Stimulated activated naive CD8-positive, alpha-beta T cell treated with anti-CD3 and anti-CD28 coated beads, Interleukin-15, amount 100 ng/mL, for 72 hours (primary cell): ENCODE results near the gene PGK2.
"Not testable (repeated sequence)": the region's sequence is repeated elsewhere in the genome, so short reads cannot be mapped to it uniquely, and the experiment has no call there.

Experiments
- ATAC-seq: fragments of 150-1000 bp; cut with Tn5 transposase; 2 replicates; pipeline ENCODE4 v1.10.0; 2021; ENCODE audit warnings: mild to moderate bottlenecking, moderate library complexity
- DNase-seq, 2 donors: peaks; one replicate each; pipeline ENCODE4 v3.0.0; 2021 to 2022
- H3K27ac Mint-ChIP-seq, 2 donors: one replicate each; pipeline ENCODE4 v1.8.0; 2022; ENCODE audit warnings: mild to moderate bottlenecking in 2 of 2, mixed read lengths in 2 of 2, moderate library complexity in 2 of 2
- H3K27me3 Mint-ChIP-seq: one replicate; pipeline ENCODE4 v1.8.0; 2022; ENCODE audit warnings: mixed read lengths
- H3K4me1 Mint-ChIP-seq: one replicate; pipeline ENCODE4 v1.8.0; 2022; ENCODE audit warnings: mild to moderate bottlenecking, mixed read lengths
- H3K4me3 Mint-ChIP-seq, 2 donors: one replicate each; pipeline ENCODE4 v1.8.0; 2022; ENCODE audit warnings: mild to moderate bottlenecking in 2 of 2, mixed read lengths in 2 of 2, moderate library complexity in 1 of 2
- H3K9me3 Mint-ChIP-seq, 2 donors: one replicate each; pipeline ENCODE4 v1.8.0; 2022; ENCODE audit warnings: mixed read lengths in 2 of 2

The PGK2 gene

DNA sequence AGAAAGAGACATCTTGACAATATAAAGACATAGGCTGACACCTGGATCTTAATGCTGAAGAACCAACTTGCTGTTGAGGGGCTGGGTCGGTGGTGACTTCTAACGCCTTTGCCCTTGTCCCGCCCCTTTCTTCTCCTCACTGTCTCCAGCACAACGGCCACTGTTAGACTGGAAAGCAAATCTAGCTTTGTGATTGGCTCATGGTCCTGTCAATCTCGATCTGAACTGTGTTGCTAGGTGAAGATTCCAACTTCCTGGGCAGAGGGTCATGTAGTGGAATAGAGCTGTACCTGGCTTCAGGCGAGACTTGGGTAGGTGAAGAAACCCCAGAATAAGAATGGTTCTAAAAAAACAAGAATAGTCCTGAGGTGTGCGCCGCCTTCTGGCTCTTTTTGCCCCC lies at the start of gene PGK2:
Gene PGK2, minus strand, starts transcription at position 110 of the 400 bp plus-strand sequence. Its CDS starts 98 bp downstream, at position 12.
- no peak within 1 kb of the TSS for H3K4me3 Mint-ChIP-seq
- H3K4me1 Mint-ChIP-seq, result no peaks in the 10 kb centered on the region
- H3K9me3 Mint-ChIP-seq, result peaks cover 0 to 10% of the 10 kb centered on the region in 2 donors
- no peak for DNase-seq
- ATAC-seq, result no peak
- H3K27me3 Mint-ChIP-seq, result no peaks in the 10 kb centered on the region
- no peak within 1 kb of the TSS for H3K27ac Mint-ChIP-seq

DNA sequence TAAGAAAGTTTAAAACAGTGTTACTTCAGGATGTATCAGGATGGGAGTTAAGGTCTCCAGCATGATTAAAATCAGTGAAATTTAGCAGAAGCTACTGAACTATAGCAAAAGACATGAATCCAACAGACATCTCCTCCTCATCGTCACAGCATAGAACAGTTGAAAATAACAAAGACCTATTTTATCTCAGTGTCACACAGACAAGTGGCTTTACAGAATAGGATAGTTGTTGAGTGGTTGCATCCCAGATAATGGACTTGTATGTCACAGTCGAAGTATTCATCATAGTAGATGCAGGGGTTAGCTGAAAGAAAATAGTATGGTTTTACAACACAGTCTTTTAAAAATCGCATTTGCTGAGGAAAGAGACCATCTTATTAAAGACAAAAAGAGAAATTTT lies 48.1 kb upstream of the PGK2 start:
- H3K9me3 Mint-ChIP-seq, result no peaks in the 10 kb centered on the region
- no peak for ATAC-seq
- DNase-seq, result no peak
- H3K27ac Mint-ChIP-seq, result no peak overlapping the region
- no peaks in the 10 kb centered on the region for H3K4me1 Mint-ChIP-seq
- no peaks in the 10 kb centered on the region for H3K27me3 Mint-ChIP-seq
- no peak overlapping the region for H3K4me3 Mint-ChIP-seq

DNA sequence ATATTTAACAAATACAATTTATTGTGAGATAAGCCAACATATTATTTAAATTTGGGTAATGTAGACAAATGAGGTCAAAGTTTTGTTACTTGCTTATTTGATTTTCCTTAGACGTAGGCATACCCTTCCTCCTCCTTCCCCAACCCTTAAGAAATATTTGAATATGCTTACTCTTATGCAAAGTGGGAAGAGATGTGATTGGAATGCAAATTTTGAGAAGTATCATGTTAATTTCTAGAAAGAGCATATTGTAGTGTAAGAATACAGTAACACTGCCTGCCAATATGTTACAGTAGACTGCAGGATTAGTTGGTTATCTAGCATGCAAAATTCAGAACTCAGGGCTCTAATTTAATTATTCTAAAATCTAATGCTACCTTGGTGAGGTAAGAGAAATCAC lies 46.3 kb upstream of the PGK2 start:
- Mint-ChIP-seq H3K27ac (no peak overlapping the region), H3K4me1 (no peaks in the 10 kb centered on the region), H3K9me3 (no peaks in the 10 kb centered on the region), H3K4me3 (no peak overlapping the region), H3K27me3 (no peaks in the 10 kb centered on the region)
- no peak for DNase-seq
- ATAC-seq, result no peak

DNA sequence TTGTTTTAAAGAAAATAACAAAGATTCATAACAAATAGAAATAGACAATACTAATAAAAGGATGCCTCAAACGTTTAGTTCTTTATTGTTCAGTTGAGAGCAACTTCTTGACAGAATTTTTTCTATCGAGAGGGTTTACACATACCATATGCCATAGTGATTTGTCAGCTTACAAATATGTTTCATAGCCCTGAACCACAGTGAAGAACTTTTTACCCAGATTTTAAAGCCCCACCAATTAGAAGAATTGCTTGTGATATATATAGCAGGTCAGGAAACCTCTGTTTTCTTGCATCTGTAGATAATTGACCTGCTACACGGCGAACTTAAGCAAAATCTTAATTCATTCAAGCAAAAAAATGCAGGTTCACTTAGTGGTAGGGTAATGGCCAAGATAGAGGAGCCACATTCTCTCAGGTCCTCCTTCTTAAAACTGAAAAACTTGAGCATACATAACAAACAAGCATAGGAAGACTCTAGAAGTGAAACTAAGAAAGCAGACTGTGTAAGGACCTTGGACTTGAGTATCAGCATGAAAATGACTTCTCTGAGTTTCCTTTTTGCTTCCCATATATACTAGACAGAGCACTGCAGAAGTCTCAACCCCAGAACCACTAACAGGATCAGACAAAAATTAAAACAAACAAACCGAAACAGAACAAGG lies 39.8 kb upstream of the PGK2 start:
- no peak for ATAC-seq
- H3K9me3 Mint-ChIP-seq, result no peaks in the 10 kb centered on the region
- no peak overlapping the region for H3K4me3 Mint-ChIP-seq
- no peaks in the 10 kb centered on the region for H3K4me1 Mint-ChIP-seq
- no peak overlapping the region for H3K27ac Mint-ChIP-seq
- no peaks in the 10 kb centered on the region for H3K27me3 Mint-ChIP-seq
- no peak for DNase-seq

DNA sequence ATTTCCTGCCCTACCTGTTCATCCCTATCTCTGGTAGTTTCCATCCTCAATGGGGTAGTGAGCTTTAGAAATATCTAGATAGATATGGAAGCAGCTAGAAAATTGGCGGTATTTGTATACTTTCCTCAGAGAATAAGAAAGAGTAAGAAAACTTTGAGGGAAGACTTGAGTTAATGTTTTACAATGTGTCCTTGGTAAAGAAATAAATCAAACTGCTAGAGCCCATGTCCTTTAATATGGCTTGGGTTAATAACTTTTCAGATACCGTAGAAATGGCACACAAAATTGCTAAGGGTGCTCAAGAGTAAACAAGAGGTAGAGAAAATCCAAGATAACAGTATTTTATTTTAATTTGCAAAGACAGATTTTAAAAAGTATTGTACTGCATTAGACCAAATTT lies 28.1 kb upstream of the PGK2 start:
- Mint-ChIP-seq H3K27ac (no peak overlapping the region), H3K27me3 (no peaks in the 10 kb centered on the region), H3K4me1 (no peaks in the 10 kb centered on the region), H3K9me3 (peaks cover 4 to 8% of the 10 kb centered on the region in 2 donors), H3K4me3 (no peak overlapping the region)
- ATAC-seq (no peak), DNase-seq (no peak)

DNA sequence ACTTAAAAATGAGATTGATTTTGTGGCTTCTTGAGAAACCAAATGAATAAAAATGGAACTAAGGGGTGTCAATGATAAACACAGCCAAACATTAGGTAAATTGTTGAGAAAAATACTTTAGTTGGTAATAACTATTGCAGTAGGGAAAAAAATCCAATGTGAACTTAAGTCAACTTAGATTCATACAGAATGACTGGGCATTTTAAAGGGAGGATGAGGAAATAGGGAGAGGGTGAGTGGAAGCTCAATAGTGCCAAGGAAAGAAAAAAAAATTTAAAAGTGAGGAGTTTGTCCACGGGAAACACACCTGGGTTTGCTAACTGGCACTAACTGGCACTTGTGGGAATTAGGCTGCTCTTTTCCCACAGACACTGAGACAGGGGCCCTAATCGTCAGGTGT lies 26.2 kb upstream of the PGK2 start:
- Mint-ChIP-seq H3K27ac (no peak overlapping the region), H3K9me3 (peaks cover 8 to 9% of the 10 kb centered on the region in 2 donors), H3K4me1 (no peaks in the 10 kb centered on the region), H3K27me3 (no peaks in the 10 kb centered on the region), H3K4me3 (no peak overlapping the region)
- no peak for ATAC-seq
- no peak for DNase-seq

DNA sequence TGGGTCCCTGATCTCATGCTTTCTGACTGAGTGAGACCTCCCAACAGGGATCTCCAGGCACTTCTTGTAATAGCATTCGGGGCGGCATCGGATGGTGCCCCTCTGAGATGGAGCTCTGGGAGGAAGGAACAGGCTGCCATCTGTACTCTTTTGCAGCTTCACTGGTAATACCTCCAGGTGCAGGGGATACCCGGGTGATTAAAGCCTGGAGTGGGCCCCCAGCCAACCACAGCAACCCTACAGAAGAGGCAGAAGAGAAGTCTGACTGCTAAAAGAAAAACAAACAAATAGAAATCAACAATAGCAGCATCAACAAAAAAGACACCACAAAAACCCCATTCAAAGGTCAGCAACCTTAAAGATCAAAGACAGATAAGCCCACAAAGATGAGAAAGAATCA lies 19.1 kb upstream of the PGK2 start:
- no peaks in the 10 kb centered on the region for H3K4me1 Mint-ChIP-seq
- no peak for ATAC-seq
- peaks cover 11 to 12% of the 10 kb centered on the region in 2 donors for H3K9me3 Mint-ChIP-seq

DNA sequence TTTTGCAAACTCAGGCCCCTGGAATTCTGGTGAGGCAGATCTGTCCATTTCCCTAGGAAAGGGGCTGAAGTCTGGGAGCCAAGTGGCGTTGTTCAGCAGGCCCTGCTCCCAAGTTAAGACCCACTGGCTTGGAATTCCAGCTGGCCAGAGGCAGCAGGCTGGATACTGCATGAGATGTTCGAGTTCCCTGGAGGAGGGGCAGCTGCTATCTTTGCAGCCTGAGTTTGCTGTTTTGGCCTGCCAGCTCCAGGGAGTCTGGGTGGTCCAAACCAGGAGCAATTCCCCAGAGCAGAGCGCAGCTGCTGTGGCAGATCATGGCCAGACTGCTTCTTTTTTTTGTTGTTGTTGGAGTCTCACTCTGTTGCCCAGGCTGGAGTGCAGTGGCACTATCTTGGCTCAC lies 18.2 kb upstream of the PGK2 start:
- H3K27me3 Mint-ChIP-seq, result no peaks in the 10 kb centered on the region
- H3K27ac Mint-ChIP-seq, result no peak overlapping the region
- ATAC-seq (no peak), DNase-seq (no peak)
- H3K4me1 Mint-ChIP-seq, result no peaks in the 10 kb centered on the region
- peaks cover 11 to 12% of the 10 kb centered on the region in 2 donors for H3K9me3 Mint-ChIP-seq
- H3K4me3 Mint-ChIP-seq, result no peak overlapping the region

More for the DNA sequence above, 19.1 kb upstream of the PGK2 start:
- no peak for DNase-seq
- no peak overlapping the region for H3K4me3 Mint-ChIP-seq
- peak overlapping the region in 1 of 2 donors; percentile 74 for H3K27ac Mint-ChIP-seq
- no peaks in the 10 kb centered on the region for H3K27me3 Mint-ChIP-seq

DNA sequence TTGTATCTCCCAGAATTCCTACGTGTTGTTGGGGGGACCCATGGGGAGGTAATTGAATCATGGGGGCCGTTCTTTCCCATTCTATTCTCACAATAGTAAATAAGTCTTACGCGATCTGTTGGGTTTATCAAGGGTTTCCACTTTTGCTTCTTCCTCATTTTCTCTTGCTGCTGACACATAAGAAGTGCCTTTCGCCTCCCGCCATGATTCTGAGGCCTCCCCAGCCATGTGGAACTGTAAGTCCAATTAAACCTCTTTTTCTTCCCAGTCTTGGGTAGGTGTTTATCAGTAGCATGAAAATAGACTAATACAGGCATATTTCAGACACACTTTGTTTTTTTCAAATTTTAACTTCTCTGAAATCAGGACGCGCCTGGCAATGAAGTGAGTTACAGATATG lies 14.4 kb upstream of the PGK2 start:
- Mint-ChIP-seq H3K27ac (no peak overlapping the region), H3K9me3 (peaks cover 3 to 6% of the 10 kb centered on the region in 2 donors), H3K4me3 (no peak overlapping the region), H3K4me1 (no peaks in the 10 kb centered on the region), H3K27me3 (no peaks in the 10 kb centered on the region)
- ATAC-seq, result no peak
- no peak for DNase-seq

DNA sequence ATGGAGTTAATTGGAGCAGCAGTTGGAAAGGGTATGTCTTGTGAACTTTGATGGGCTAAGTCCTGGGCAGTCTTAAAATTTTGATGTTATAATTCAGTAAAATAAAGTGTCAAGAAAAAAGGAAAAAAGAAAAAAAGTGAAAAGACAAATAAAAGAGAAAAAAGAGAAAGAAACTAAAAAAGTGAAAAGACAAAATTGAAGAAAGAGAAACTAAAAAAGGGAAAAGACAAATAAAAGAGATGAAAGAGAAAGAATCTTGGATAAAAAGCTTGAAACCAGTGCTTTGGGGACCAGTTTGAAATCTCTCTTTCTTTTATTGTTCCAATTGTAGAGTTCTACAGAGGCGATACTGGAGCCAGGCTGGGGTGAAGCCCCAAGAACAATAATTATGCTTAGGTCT lies 12.0 kb upstream of the PGK2 start:
- H3K27me3 Mint-ChIP-seq, result no peaks in the 10 kb centered on the region
- no peak for ATAC-seq
- no peaks in the 10 kb centered on the region for H3K4me1 Mint-ChIP-seq
- no peak overlapping the region for H3K27ac Mint-ChIP-seq
- peaks cover 0 to 3% of the 10 kb centered on the region in 2 donors for H3K9me3 Mint-ChIP-seq
- no peak for DNase-seq
- H3K4me3 Mint-ChIP-seq, result no peak overlapping the region

DNA sequence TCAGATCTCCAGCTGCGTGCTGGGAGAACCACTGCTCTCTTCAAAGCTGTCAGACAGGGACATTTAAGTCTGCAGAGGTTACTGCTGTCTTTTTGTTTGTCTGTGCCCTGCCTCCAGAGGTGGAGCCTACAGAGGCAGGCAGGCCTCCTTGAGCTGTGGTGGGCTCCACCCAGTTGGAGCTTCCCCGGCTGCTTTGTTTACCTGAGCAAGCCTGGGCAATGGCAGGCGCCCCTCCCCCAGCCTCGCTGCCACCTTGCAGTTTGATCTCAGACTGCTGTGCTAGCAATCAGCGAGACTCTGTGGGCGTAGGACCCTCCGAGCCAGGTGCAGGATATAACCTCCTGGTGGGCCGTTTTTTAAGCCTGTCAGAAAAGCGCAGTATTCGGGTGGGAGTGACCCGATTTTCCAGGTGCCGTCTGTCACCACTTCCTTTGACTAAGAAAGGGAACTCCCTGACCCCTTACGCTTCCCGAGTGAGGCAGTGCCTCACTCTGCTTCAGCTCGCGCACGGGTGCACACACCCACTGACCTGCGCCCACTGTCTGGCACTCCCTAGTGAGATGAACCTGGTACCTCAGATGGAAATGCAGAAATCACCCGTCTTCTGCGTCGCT lies 9.9 kb upstream of the PGK2 start:
- not testable (repeated sequence) for ATAC-seq, H3K27ac Mint-ChIP-seq, H3K27me3 Mint-ChIP-seq, DNase-seq, H3K4me1 Mint-ChIP-seq, H3K4me3 Mint-ChIP-seq, H3K9me3 Mint-ChIP-seq

DNA sequence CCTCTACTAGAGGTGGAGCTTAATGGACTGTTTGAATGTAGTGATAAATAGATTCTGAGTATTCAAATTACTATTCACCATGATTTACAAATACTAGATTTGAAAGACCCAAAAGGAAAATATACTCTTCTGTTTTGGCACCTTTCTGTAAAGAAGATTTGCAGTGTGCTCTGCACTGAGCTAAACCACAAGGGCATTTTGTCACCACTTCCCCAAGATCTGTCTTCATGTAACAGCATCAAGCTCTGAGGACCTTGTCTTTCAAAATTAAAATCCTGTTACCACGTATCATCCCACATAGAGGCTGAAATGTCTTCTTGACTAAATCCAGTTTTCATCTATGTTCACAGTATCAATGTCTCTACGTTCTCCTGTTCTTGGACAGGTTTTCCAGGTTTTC lies 3.3 kb upstream of the PGK2 start:
- Mint-ChIP-seq H3K27ac (no peak overlapping the region), H3K4me3 (no peak overlapping the region), H3K27me3 (no peaks in the 10 kb centered on the region), H3K9me3 (peaks cover 0 to 6% of the 10 kb centered on the region in 2 donors), H3K4me1 (no peaks in the 10 kb centered on the region)
- ATAC-seq (no peak), DNase-seq (no peak)

DNA sequence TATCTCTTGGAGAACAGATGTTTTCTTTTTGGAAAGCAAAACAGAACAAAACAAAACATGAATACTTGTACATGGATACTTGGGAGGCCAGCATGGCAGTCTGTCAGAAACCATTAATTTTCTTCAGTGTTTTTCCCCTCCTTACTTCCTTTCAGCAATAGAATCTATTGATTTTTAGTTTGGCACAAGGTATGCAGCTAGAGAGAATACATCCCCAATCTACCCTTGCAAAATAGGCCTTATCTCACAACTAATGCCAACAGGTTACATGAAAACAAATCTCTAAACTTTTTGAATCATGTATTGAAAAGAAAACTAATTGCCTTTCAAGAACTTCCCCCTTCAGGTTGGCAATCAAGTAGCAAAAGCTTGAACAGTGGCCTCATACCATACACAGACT lies 2.8 kb downstream of the PGK2 start:
- H3K4me1 Mint-ChIP-seq, result no peaks in the 10 kb centered on the region
- H3K4me3 Mint-ChIP-seq, result no peak overlapping the region
- no peak overlapping the region for H3K27ac Mint-ChIP-seq
- peaks cover 0 to 11% of the 10 kb centered on the region in 2 donors for H3K9me3 Mint-ChIP-seq
- ATAC-seq, result no peak
- no peak for DNase-seq
- no peaks in the 10 kb centered on the region for H3K27me3 Mint-ChIP-seq

DNA sequence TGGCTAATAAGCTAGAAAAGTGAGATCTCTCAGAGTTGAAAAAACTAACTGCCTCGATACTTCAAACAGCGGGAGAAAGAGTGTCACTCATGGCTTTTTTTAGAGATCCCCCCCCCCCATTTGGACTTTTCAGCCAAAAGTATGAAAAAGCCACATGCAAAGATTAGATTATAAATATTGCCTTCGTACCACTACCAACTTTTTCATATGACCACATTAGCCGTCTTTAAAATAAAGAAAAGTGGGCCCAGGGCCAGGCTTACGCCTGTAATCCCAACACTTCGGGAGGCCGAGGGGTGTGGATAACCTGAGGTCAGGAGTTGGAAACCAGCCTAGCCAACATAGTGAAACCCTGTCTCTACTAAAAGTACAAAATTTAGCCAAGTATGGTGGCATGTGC lies 4.4 kb downstream of the PGK2 start:
- no peak overlapping the region for H3K4me3 Mint-ChIP-seq
- no peak for ATAC-seq

DNA sequence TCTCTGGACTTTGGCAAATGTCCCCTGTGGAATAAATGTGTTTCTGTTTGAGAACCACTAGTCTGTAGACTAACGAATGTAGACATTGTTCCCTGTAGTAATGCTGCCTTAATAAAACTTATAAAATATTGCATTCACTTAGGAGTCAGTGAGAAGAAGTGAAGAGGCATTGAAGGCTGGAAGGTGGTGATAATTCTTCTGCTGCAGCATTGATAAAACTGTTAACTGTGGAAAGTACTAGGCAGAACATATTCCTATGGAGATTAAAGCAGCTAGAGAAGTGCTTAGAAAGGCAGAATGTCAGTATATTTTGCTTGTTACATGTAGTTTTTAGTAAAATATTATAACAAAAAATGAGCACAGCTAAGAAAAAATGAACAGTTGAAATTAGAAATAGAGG lies 4.8 kb downstream of the PGK2 start:
- no peak overlapping the region for H3K4me3 Mint-ChIP-seq
- ATAC-seq (no peak), DNase-seq (no peak)
- no peak overlapping the region for H3K27ac Mint-ChIP-seq
- no peaks in the 10 kb centered on the region for H3K4me1 Mint-ChIP-seq
- H3K27me3 Mint-ChIP-seq, result no peaks in the 10 kb centered on the region
- peaks cover 0 to 11% of the 10 kb centered on the region in 2 donors for H3K9me3 Mint-ChIP-seq

More for the DNA sequence above, 4.4 kb downstream of the PGK2 start:
- no peak overlapping the region for H3K27ac Mint-ChIP-seq
- no peaks in the 10 kb centered on the region for H3K4me1 Mint-ChIP-seq
- H3K9me3 Mint-ChIP-seq, result peaks cover 0 to 11% of the 10 kb centered on the region in 2 donors
- no peaks in the 10 kb centered on the region for H3K27me3 Mint-ChIP-seq
- no peak for DNase-seq

DNA sequence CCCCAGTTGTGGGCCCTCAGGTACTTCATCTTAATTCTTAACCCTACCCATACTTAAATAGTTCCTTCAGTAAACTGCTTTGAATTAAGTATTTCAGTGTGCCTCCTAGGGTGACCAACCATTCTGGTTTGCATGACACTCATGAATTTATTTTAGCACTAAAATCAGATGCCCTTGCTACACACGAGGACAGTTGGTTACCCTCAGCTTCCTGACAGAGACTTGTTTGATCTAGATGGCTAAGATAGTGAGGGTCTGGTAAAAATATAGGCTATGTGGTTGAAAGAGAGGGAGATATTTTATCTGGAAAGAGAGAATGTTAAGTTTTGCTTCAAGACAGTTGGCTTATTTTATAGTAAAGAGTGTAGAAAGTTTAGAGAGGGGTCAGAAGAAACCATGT lies 10.6 kb downstream of the PGK2 start:
- H3K9me3 Mint-ChIP-seq, result peaks cover 0 to 7% of the 10 kb centered on the region in 2 donors
- no peaks in the 10 kb centered on the region for H3K4me1 Mint-ChIP-seq
- no peak for DNase-seq
- no peak overlapping the region for H3K4me3 Mint-ChIP-seq
- no peak for ATAC-seq
- no peaks in the 10 kb centered on the region for H3K27me3 Mint-ChIP-seq
- no peak overlapping the region for H3K27ac Mint-ChIP-seq

DNA sequence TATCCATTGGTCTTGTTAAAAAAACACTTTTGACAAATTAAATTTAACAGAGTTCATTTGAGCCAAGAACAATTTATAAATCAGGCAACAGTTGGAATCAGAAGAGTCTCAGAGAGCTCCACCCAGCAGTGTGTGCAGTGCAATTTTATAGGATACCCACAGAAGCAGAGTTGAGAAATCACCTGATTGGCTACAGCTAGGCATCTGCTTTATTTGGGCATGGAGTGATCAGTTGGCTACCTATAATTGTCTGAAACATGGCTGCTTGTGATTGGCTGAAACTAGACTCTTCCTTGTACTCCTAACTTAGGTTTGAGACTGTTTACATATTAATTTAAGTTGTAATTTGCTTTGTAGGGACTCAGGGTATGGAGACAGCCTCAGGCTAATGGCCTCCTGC lies 12.0 kb downstream of the PGK2 start:
- DNase-seq, result no peak
- Mint-ChIP-seq H3K4me3 (no peak overlapping the region), H3K27ac (no peak overlapping the region), H3K4me1 (no peaks in the 10 kb centered on the region), H3K9me3 (peaks cover 0 to 7% of the 10 kb centered on the region in 2 donors), H3K27me3 (no peaks in the 10 kb centered on the region)
- no peak for ATAC-seq
